ENCODE results near the gene OPN3. TPM values are rescaled to one million over a fixed set of nuclear protein-coding genes. Genes with fewer than 3 reads are reported as not detected.

OPN3 gene
- total RNA-seq, 1 donor from 2014 or later = 12.5 TPM

DNA sequence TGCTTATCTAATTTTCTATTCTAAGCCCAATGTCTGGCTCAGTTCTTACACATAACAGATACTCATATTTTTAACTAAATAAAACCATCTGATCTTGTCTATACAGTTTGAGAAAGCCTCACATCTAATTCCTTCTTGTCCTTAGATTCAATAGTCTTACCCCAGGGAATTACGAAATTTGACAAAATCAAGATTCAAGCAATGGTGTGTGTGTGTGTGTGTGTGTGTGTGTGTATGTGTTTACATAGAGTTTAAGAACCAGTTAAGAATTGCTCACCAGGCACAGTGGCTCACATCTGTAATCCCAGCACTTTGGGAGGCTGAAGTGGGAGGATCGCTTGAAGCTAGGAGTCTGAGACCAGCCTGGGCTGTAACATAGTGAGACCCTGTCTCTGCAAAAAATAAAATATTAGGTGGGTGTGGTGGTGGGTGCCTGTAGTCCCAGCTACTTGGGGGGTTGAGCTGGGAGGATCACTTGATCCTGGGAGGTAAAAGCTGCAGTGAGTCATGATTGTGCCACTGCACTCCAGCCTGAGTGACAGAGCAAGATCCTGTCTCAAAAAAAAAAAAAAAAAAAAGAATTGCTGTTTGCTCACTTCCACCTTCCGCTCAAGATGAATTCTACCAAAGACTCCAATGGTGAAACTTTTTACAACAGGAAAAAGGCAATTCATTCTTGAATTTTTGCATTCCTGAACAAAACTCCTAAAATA lies 18.1 kb upstream of the OPN3 start:
- H3K27me3 Mint-ChIP-seq (ENCODE audit: unreplicated experiment) = no peaks in the 10 kb centered on the region
- no peak for DNase-seq
- TF ChIP-seq, protein P1, sequence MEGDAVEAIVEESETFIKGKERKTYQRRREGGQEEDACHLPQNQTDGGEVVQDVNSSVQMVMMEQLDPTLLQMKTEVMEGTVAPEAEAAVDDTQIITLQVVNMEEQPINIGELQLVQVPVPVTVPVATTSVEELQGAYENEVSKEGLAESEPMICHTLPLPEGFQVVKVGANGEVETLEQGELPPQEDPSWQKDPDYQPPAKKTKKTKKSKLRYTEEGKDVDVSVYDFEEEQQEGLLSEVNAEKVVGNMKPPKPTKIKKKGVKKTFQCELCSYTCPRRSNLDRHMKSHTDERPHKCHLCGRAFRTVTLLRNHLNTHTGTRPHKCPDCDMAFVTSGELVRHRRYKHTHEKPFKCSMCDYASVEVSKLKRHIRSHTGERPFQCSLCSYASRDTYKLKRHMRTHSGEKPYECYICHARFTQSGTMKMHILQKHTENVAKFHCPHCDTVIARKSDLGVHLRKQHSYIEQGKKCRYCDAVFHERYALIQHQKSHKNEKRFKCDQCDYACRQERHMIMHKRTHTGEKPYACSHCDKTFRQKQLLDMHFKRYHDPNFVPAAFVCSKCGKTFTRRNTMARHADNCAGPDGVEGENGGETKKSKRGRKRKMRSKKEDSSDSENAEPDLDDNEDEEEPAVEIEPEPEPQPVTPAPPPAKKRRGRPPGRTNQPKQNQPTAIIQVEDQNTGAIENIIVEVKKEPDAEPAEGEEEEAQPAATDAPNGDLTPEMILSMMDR (IDR thresholded peaks at IDR 0.05; ENCODE audit: partially characterized antibody, unreplicated experiment) = no peak
- H3K4me1 Mint-ChIP-seq (ENCODE audit: low read depth, unreplicated experiment) = no peaks in the 10 kb centered on the region
- H3K4me3 Mint-ChIP-seq (ENCODE audit: unreplicated experiment) = no peak overlapping the region
- H3K9me3 Mint-ChIP-seq (ENCODE audit: unreplicated experiment) = no peaks in the 10 kb centered on the region
- H3K36me3 Mint-ChIP-seq (ENCODE audit: unreplicated experiment) = no peaks in the 10 kb centered on the region
- no peak overlapping the region for H3K27ac Mint-ChIP-seq (ENCODE audit: unreplicated experiment)

- no peaks in the 10 kb centered on the region for H3K4me1 Mint-ChIP-seq (ENCODE audit: low read depth, unreplicated experiment)
- no peaks in the 10 kb centered on the region for H3K27me3 Mint-ChIP-seq (ENCODE audit: unreplicated experiment)
- H3K27ac Mint-ChIP-seq (ENCODE audit: unreplicated experiment) = no peak overlapping the region
- no peak overlapping the region for H3K4me3 Mint-ChIP-seq (ENCODE audit: unreplicated experiment)
- no peaks in the 10 kb centered on the region for H3K9me3 Mint-ChIP-seq (ENCODE audit: unreplicated experiment)
- no peaks in the 10 kb centered on the region for H3K36me3 Mint-ChIP-seq (ENCODE audit: unreplicated experiment)
- TF ChIP-seq, protein P1 (IDR thresholded peaks at IDR 0.05; ENCODE audit: partially characterized antibody, unreplicated experiment) = no peak
- DNase-seq = no peak
These were observed 14.5 kb upstream of the OPN3 start for GRCh38 chr1:241654641-241655040.

GRCh38 chr1:241654019-241654418 lies 13.8 kb upstream of the OPN3 start:
- no peaks in the 10 kb centered on the region for H3K36me3 Mint-ChIP-seq (ENCODE audit: unreplicated experiment)
- H3K9me3 Mint-ChIP-seq (ENCODE audit: unreplicated experiment) = no peaks in the 10 kb centered on the region
- no peak overlapping the region for H3K27ac Mint-ChIP-seq (ENCODE audit: unreplicated experiment)
- H3K4me3 Mint-ChIP-seq (ENCODE audit: unreplicated experiment) = no peak overlapping the region
- TF ChIP-seq, protein P1 (IDR thresholded peaks at IDR 0.05; ENCODE audit: partially characterized antibody, unreplicated experiment) = no peak
- H3K27me3 Mint-ChIP-seq (ENCODE audit: unreplicated experiment) = no peaks in the 10 kb centered on the region
- H3K4me1 Mint-ChIP-seq (ENCODE audit: low read depth, unreplicated experiment) = no peaks in the 10 kb centered on the region
- no peak for DNase-seq

- H3K27me3 Mint-ChIP-seq (ENCODE audit: unreplicated experiment) = no peaks in the 10 kb centered on the region
- no peaks in the 10 kb centered on the region for H3K4me1 Mint-ChIP-seq (ENCODE audit: low read depth, unreplicated experiment)
- H3K9me3 Mint-ChIP-seq (ENCODE audit: unreplicated experiment) = no peaks in the 10 kb centered on the region
- TF ChIP-seq, protein P1 (IDR thresholded peaks at IDR 0.05; ENCODE audit: partially characterized antibody, unreplicated experiment) = no peak
- H3K36me3 Mint-ChIP-seq (ENCODE audit: unreplicated experiment) = no peaks in the 10 kb centered on the region
- no peak within 1 kb of the TSS for H3K4me3 Mint-ChIP-seq (ENCODE audit: unreplicated experiment)
- no peak for DNase-seq
- no peak within 1 kb of the TSS for H3K27ac Mint-ChIP-seq (ENCODE audit: unreplicated experiment)
These were observed 11.8 kb upstream of the OPN3 start, which contains the start of gene WDR64 for GRCh38 chr1:241652012-241652411. Gene WDR64, plus strand, starts transcription at chr1:241652281. Its CDS starts 204 bp downstream, at chr1:241652485.

DNA sequence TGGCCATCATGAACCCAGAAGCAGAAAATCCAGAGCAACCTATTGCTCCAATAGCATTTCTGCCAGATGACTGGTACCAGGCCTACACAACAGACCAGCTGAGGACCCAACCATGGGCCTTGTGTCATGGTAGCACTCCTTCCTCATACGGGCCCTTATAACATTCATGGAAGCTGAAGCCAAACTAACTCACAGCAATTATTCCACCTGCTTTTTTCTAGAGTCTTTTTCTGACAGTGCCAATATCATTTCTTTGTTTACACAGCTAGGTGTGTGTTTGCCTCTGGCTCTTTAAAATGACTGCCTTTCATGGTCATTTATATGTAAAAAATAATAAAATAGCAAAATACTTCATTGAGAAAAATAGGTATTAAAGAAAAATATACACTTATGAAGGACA lies 8.0 kb upstream of the OPN3 start:
- no peak overlapping the region for H3K27ac Mint-ChIP-seq (ENCODE audit: unreplicated experiment)
- no peaks in the 10 kb centered on the region for H3K27me3 Mint-ChIP-seq (ENCODE audit: unreplicated experiment)
- TF ChIP-seq, protein P1 (IDR thresholded peaks at IDR 0.05; ENCODE audit: partially characterized antibody, unreplicated experiment) = no peak
- H3K4me3 Mint-ChIP-seq (ENCODE audit: unreplicated experiment) = no peak overlapping the region
- no peaks in the 10 kb centered on the region for H3K4me1 Mint-ChIP-seq (ENCODE audit: low read depth, unreplicated experiment)
- H3K9me3 Mint-ChIP-seq (ENCODE audit: unreplicated experiment) = no peaks in the 10 kb centered on the region
- H3K36me3 Mint-ChIP-seq (ENCODE audit: unreplicated experiment) = no peaks in the 10 kb centered on the region
- no peak for DNase-seq
